Measurements from ENCODE around the gene LRPAP1. TPM values are rescaled to one million over a fixed set of nuclear protein-coding genes. Genes with fewer than 3 reads are reported as not detected.
A peak's percentile ranks its signal among the peaks of the same experiment; 100 is the strongest.

Gene LRPAP1
- total RNA-seq, 1 donor from 2014 or later = 30.4 TPM

- no peak for DNase-seq (ENCODE audit: low read depth in 2 of 2)
Measured at GRCh38 chr4:3532751-3533422, 665 bp upstream of the LRPAP1 start.

DNA sequence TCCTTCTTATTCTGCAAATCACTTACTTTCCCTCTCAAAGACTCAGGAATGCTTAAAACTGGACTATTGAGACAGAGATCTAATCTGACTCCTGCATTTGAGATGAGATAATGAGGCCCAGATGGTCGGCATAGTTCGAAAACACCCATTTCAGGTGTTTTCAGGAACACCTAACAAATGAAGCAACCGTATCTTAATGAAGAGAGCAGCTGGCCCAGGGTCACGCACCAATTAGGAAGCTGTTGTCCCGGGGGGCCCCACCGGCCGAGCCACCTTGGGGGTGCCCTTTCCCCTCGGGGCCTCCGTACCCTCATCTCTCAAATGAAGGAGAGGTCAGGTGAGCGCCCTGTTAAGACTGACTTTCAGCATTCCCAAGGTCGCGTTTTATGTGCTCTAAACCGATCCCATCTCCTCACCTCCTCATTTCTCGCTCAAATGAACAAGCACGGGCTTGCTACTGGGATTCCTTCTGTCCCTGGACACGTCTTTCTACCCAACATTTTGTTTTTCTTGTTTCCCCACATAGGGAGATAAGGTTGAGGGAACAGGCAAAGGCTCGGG lies 824 bp downstream of the LRPAP1 start:
- DNase-seq (ENCODE audit: low read depth in 2 of 2) = no peak

GRCh38 chr4:3530663-3531254 lies 1.5 kb downstream of the LRPAP1 start:
- no peak for DNase-seq (ENCODE audit: low read depth in 2 of 2)

- no peak for DNase-seq (ENCODE audit: low read depth in 2 of 2)
Measured at GRCh38 chr4:3530051-3530450, 2.2 kb downstream of the LRPAP1 start.

DNA sequence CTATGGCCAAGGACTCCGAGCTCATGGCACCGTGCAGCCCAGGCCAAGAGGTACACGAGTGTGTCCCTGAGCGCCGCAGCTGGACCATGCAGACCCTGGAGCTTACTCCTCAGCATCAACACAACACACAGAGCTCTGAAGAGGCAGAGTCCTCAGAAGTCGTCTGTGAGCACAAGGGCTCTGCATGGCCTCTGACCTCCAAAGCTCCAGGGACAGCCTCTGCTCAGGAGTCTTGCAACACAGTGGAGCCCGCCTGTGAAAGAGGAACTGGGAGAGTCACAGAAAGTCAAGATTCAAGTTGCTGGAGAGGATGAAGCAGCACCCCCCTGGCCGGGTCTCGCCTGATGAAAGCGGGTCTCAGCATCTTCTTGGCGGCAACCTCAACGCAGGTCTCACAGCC lies 2.9 kb downstream of the LRPAP1 start:
- no peak for DNase-seq (ENCODE audit: low read depth in 2 of 2)

DNA sequence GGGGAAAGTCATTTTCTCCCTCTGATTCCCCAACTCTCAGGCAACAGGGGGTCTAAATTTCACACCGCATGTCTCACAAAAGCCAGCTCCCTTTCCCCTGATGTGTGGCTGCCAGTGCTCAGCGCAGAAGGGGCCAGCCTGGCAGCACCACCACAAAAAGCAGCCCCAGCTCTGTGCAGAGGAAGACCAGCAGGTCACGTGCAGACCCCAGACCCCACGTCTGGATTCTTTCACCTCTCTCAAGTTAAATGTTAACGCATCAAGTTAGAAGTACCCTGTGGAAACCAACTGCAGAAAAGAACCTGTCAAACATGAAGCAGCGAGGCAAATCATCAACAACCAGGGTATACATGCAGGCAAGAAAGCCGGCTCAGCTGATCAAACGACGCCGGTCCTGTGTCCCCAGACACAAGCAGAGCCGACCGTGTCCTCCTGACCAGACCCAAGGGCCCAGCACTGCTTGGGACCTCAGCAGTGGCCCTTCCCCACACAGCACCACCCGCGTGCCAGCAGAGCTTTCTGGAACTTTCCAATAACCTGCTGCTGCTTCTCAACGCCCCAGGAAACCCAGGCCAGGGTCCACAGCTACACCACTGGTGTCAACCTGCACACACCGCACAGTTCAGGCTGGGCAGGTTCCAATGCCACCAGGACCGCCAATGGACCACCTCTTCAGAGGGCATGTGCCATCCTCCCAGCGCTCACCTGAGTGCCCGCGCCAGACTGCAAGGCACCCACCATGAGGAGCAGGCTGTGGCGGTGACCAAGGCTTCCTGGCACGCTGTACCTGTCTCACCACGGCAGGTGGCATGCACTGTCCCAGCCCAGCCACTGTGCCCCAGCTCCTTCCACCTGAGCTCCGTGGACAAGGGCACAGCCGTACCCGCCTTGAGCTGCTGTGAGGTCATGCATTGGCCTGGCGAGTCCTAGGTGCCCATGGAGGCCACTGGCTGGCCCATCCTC lies 4.0 kb downstream of the LRPAP1 start:
- no peak for DNase-seq (ENCODE audit: low read depth in 2 of 2)

DNA sequence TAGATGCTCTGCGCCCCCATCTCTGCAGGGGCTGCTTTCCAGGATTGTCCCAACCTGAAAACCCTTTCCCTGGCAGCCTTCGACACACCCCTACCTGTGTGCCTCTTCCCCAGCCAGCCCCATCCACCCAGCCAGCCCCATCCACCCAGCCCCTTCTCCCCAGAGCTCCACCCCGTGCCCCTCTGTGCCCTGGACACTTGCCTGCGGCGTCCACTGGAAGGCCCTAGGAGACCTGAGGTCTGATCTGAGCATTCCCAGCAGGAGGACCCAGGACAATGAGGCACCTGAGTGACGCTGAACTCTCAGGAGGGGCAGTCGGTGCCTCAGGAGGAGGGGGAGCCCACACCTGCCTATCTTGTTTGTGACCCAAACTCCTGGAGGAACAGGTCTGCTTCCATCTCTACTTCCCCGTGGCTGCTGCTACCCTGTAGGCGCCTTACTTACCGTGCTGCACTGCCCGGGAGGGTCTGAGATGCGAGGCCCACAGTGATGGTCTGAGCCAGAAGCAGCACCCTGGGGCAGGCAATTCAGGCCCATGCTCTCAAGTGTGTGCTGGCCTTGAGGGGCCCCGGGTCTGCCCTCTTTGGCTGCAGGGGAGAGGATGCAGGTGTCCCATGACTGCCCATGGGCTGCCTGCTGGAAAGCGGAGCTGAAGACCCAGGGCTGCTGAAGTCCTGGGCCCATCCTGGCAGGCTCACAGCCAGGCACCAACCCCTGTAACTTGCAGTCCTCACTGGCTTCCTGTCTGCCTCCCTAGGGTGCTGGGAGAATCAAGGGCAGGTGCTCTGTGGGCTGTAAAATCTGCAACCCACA lies 4.9 kb downstream of the LRPAP1 start:
- no peak for DNase-seq (ENCODE audit: low read depth in 2 of 2)

DNA sequence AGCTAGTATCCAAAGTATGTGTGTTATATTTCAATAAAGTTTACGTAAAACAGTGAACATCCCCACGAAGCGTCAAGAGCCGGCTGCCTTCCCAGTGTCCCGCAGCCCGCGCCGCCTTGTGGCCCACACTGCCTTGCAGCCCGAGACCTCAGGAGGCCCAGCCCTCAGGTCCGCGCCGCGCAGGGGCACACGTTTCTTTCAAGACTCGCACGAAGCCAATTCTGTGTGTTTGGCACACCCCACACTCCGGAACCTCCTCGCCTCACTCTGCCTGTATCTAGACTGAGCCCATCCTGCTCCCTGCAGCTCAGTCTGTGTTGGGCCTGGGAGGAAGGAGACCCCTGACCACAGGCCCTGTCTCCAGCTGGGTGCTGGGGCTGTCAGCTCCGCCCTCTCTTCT lies 5.8 kb downstream of the LRPAP1 start:
- DNase-seq (ENCODE audit: low read depth in 2 of 2) = no peak

DNA sequence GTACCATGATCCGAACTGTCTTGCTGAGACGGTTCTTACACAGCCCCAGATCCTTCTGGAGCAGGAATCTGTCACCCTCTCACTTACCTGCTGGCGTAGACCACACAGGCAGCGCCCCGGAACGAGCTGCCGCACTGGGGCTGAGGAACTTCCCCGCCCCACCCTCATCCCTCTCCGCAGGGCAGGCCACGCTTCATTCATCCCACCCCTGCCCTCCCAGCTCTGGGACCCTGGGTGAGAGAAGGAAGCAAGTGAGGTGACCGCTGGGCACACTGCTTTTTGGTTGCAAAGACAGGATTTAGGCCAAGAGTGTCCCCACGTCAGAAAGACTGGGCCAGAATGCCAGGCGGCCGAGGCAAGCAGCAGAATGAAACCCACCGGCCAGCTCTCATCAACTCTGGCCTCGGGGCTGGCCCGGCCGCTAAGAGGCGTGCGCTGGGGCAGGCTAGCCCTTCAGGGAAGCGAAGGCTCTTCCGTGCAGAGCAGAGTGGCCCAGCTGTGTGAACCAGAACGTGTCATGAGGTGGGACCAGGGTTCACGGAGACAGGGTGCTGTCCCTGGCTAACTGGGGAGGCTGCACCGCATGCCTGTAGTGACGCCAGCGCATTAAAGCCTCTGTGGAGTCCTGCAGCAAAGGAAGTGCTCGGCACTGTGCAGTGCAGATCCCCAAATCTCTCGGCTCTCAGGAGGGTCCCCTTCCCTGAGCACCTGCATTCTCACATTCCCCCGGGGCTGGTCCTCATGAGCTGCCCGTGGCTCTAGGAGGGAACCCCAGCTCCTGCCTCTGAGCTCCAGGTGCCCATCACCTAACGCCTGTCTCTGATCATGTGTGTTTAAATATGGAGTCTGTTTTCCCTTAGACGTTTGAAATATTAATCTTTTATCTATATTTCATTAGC lies 6.4 kb downstream of the LRPAP1 start:
- DNase-seq (ENCODE audit: low read depth in 2 of 2) = no peak

- DNase-seq (ENCODE audit: low read depth in 2 of 2) = no peak
Measured at GRCh38 chr4:3524920-3525319, 7.3 kb downstream of the LRPAP1 start.

- no peak for DNase-seq (ENCODE audit: low read depth in 2 of 2)
Measured at GRCh38 chr4:3524349-3524748, 7.9 kb downstream of the LRPAP1 start.

GRCh38 chr4:3523628-3524221 lies 8.5 kb downstream of the LRPAP1 start:
- DNase-seq (ENCODE audit: low read depth in 2 of 2) = no peak

DNA sequence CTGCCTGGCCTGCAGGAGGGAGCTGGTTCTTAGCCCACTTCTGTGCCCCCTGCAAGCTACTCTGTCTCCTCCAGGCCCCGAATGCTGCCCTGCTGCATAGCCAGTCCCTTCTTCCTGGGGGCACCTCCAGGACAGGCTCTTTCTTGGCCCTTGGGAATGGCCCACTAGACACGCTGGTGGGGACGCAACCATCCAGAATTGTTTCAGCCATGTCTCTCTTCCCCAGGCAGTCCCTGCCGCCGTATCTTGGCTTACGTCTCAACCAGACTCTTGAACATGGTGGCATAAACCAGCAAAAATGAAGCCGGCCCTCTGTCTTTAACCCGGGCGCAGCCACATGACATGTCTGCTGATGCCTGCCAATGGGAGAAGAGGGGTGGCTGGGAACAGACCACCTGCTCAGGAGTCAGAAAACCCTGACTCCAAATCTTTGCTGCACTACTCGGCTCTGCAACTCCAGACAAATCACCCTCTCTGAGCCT lies 9.0 kb downstream of the LRPAP1 start:
- no peak for DNase-seq (ENCODE audit: low read depth in 2 of 2)

GRCh38 chr4:3522651-3523050 lies 9.6 kb downstream of the LRPAP1 start:
- DNase-seq (ENCODE audit: low read depth in 2 of 2) = no peak

- no peak for DNase-seq (ENCODE audit: low read depth in 2 of 2)
Measured at GRCh38 chr4:3522326-3522640, 9.9 kb downstream of the LRPAP1 start.

DNA sequence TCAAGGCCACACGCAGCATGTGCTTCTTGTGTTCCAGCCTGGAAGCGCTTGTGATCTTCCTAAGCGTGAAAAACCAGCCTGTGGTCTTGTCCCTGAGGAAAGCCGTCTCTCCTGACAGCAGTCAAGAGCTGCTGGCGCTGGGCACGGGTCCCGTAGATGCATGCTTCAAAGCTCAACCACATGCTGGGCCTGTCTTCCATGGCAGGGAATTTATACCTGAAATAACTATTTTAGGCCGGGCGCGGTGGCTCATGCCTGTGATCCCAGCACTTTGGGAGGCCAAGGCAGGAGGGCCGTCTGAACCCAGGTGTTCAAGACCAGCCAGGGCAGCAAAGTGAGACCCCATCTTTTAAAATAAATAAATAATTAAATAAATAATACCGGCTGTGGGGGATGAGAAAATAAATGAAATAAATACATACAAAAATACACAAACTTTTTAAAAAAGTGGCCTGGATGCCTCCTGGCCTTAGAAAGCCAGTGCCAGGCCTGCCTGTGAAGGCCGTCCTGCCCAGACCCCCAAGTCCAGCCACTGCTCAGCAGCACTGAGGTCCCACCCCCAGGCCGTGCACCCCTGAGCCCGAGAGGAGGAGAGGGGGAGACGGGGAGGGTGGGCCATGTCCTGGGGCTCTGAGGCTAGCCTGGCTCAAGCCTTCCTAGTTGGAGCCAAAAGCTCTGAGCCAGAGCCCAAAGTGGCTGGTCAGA lies 10.4 kb downstream of the LRPAP1 start:
- DNase-seq (ENCODE audit: low read depth in 2 of 2) = no peak

GRCh38 chr4:3520796-3521600 lies 11.2 kb downstream of the LRPAP1 start:
- no peak for DNase-seq (ENCODE audit: low read depth in 2 of 2)

- DNase-seq (ENCODE audit: low read depth in 2 of 2) = peak in 1 of 2 donors; percentile 15
Measured at GRCh38 chr4:3520276-3520675, 11.9 kb downstream of the LRPAP1 start.

All from dermis microvascular lymphatic vessel endothelial cell (primary cell).